Measurements from ENCODE around the gene TMEM184B.

Gene TMEM184B

DNA sequence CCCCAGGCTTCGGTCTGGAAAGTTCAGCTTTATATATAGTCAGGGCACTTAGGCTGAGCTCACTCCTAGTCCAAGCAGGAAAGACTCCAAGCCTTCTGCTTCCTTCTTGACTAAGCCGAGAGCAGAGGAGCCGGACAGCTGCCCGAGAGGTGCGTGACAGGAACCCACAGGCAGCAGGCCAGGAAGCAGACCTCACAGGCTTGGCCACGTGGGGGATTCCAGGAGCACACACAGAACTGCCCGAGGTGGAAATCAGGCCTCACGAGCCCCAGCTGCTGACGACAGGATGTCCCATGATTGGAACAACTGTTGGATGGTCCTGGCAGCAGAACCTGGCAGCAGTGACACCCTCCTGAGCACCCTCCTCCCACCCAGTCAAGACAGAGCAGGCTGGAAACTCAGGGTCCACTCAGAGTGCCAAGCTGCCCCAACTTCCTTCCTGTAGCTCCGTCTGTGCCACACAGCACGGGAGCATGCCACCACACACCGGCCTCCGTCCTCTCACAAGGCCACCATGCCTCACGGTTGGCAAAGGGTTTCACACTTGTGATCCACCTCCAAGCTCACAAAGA lies 96.6 kb downstream of the TMEM184B start:
- DNase-seq, result peak; percentile 58

DNA sequence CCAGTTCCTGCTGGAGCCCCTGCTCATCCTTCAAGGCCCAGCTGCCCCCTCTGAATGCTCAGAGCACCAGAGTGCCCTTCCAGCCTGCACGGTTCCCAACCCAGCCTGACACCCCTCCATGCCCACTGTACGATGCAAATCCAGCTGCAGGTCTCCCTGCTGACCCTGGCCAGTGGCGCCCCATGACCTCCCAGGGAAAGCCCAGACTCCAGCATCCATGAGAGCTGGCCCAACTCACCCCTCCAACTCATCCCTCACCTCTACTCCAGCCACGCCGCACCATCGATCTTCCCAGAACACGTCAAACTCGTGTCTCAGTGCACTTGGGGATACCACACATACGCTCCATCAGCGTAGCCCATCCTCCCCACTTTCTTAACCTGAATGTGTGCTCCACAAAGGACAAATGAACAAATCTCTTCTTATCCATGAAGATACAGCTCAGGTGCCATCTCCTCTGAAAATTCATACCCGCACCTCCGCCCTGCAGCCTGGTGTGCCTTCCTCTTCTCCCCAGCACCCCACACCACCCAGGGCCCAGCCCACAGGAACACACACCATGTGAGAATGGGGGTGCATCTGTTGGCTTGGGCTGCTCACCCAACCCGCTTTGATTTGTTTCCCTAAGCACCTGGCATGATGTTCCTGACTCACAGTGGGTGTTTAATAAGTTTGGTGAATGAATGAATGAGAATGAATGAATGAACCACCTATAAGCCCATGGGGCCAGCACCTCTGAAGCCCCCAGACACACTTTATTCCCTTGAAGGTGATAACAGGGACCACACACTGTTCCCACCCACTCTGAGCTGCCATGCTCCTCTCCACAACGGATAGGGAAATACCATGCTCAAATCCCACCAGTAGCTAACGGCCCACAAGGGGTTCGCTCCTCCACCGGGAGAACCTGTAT lies 97.3 kb downstream of the TMEM184B start:
- DNase-seq, result no peak

DNA sequence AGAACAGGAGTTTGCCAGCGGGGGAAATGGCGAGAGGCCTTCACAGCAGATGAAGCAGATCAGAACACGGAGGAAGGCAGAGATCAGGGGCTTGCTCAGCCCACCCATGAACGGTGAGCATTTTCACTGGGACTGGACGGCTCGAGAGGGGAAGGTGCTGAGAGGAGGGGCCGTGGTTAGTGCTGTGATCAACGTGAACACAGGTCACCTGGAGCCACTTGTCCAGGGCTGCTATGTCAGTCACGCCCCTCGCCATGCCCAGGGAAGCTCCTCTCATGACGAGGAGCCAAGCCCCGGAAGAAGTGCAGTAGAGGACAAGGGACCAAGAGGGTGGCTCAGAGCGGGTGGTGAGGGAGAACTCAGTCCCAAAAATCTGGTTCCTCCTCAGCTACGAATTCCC lies 98.2 kb downstream of the TMEM184B start:
- DNase-seq, result no peak

DNA sequence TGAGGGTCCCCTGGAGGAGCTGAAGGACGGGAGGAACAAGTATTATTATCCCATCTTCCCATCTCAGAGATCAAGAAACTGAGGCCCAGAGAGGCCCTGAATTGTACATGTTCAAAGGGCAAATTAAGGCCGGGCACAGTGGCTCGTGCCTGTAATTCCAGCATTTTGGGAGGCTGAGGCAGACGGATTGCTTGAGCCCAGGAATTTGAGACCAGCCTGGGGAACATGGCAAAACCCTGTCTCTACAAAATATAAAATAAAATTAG lies 99.2 kb downstream of the TMEM184B start:
- DNase-seq, result no peak

DNA sequence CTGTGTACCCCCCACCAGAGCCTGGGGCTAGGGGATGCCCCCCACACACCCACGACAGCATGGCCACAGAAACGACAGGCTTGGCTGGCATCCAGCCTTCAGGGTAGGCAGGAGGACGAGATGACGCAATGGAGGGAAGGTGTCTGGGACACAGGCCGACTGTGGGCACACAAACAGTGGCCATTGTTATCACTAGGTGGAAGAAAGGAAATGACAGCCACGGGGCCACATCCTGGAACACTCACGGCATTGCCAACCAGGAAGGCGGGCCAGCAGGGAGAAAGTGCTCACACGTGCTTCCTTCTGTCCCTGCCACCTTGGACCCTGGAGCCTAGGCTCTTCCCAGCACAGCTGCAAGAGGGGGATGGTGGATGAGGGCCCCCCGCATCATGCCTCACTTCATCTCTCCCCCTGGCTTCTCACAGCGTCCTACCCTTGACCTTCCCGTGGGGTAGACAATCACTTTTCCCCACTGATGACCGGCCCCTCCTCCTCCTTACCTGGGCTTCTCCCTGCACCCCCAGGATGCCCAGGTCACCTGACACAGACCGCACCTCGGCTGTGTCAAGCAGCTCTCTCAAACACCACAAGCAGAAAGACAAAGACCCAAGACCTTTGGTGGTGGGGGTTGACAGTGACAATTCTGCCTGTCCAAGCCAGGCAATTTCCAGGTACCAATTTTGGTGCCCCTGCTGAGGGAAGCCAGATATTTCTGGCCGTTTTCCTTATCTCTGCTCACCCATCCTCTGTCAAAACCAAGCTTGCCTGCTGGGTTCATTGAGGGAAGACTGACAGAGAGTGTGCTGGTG lies 99.8 kb downstream of the TMEM184B start:
- no peak for DNase-seq

DNA sequence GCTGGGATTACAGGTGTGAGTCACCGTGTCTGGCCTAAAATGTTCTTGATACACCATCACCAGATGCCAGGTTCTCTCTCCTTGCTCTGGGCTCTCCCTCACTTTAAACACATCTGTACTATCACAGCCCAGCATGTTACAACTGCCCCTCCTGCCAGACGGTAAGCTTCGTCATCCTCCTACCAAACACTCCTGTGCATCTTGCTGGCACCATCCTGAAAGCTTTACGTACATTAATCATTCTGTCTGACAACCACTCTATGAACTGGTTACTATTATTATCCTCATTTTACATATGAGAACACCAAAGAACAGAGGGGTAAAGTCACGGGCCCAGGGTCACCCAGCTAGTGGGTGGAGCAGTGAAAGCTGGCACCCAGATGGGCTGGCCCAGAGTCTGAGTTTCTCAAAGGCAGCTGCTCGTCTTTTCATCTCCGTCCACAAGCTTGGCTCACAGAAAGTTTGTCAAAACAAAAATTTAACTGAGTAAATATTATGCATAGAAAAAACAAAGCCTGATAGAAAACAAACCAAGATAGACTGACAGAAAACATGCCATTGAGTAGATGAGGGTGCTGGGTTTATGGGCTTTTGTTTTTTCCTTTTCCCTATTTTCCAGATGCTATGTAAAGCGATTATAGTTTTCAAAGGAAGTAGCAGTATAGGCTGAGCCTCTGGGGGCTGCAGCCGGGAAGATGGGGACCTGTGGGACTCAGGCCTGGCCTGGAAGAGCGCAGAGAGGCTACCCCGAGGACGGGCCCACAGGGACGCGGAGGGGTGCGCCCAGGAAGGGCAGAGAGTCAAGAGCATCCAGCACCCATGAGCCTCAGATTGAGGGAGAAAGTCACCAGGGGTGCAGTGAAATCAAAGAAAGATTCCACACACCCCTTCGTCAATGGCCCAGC lies 100.6 kb downstream of the TMEM184B start:
- DNase-seq, result no peak

DNA sequence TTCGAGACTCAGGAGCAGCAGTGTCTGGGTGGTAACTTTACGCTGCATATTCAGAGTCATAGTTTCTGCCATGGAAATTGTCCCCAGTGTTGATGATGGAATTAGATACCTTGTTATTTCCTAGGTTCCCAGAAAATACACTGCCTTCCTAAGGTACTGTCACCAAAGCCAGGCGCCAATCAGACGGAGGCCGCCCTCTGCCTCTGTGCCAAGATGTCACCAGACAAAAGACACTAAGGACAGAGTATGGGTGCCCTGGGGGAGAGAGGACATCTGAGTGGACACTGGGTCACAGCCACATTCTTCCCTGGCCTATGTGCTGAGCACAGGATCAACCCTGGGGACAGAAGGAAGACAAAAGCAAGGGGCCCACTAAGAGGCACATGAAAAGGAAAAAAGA lies 102.3 kb downstream of the TMEM184B start:
- DNase-seq, result no peak
